ENCODE measurements around the gene GPR61. TPM values are rescaled to one million over a fixed set of nuclear protein-coding genes. Genes with fewer than 3 reads are reported as not detected.

Gene GPR61
- polyA plus RNA-seq, 1 donor (not counting 4 experiments of a cell fraction or from before 2014, with no cell fraction given), result not detected

GRCh38 chr1:109586055-109586454, 46.4 kb downstream of the GPR61 start:
- no peak overlapping the region for H3K27ac ChIP-seq (ENCODE audit: control insufficient read depth, insufficient read depth, low read length)
- DNase-seq (ENCODE audit: low read depth, low spot score) (no peak), FAIRE-seq (no peak)
- H3K27me3 ChIP-seq (ENCODE audit: control insufficient read depth, extremely low read depth, insufficient read depth, low read length), result no peaks in the 10 kb centered on the region
- no peak for TF ChIP-seq CTCF (optimal IDR thresholded peaks at IDR 0.05 in 1 of 3, IDR thresholded peaks at IDR 0.05 in 1 of 3, conservative IDR thresholded peaks at IDR 0.05 in 1 of 3; ENCODE audit: extremely low read depth in 1 of 3, insufficient read depth in 2 of 3, low read length in 3 of 3)
- TF ChIP-seq EZH2 (IDR thresholded peaks at IDR 0.05; ENCODE audit: low read length), result no peak
- peaks cover 3% of the 10 kb centered on the region for H3K79me2 ChIP-seq (ENCODE audit: control insufficient read depth, insufficient read depth, low read length)
- no peaks in the 10 kb centered on the region for H3K9me1 ChIP-seq (ENCODE audit: control insufficient read depth, extremely low read depth, insufficient read depth, low read length)
- no peak overlapping the region for H3K4me2 ChIP-seq (ENCODE audit: control insufficient read depth, extremely low read depth, insufficient read depth, low read depth, low read length)
- no peak overlapping the region for H3K4me3 ChIP-seq (ENCODE audit: control insufficient read depth in 2 of 3, extremely low read depth in 1 of 3, insufficient read depth in 2 of 3, low read depth in 1 of 3, low read length in 3 of 3)
- no peak overlapping the region for H3K9ac ChIP-seq (ENCODE audit: control insufficient read depth, extremely low read depth, insufficient read depth, low read length)
- peaks cover 20 to 34% of the 10 kb centered on the region in 2 experiments for H3K36me3 ChIP-seq (ENCODE audit: control insufficient read depth in 2 of 2, extremely low read depth in 1 of 2, insufficient read depth in 2 of 2, low read length in 2 of 2)
- H2AFZ ChIP-seq (ENCODE audit: control insufficient read depth, low read length), result no peak overlapping the region
- no peaks in the 10 kb centered on the region for H3K9me3 ChIP-seq (ENCODE audit: control insufficient read depth, low read depth, low read length)
- H3K4me1 ChIP-seq (ENCODE audit: control insufficient read depth, extremely low read depth, insufficient read depth, low read length), result no peaks in the 10 kb centered on the region
- H4K20me1 ChIP-seq (ENCODE audit: control insufficient read depth, extremely low read depth, insufficient read depth, low read length), result no peaks in the 10 kb centered on the region
- dilution Hi-C loops (cut with MboI; ENCODE audit: extremely low pct_ligation_motif_present, low sequenced_read_pairs), result no loop called here

- H3K9me3 ChIP-seq (ENCODE audit: control insufficient read depth, low read depth, low read length), result no peaks in the 10 kb centered on the region
- no peak overlapping the region for H3K4me3 ChIP-seq (ENCODE audit: control insufficient read depth in 2 of 3, extremely low read depth in 1 of 3, insufficient read depth in 2 of 3, low read depth in 1 of 3, low read length in 3 of 3)
- TF ChIP-seq EZH2 (IDR thresholded peaks at IDR 0.05; ENCODE audit: low read length) (no peak), CTCF (optimal IDR thresholded peaks at IDR 0.05 in 1 of 3, IDR thresholded peaks at IDR 0.05 in 1 of 3, conservative IDR thresholded peaks at IDR 0.05 in 1 of 3; ENCODE audit: extremely low read depth in 1 of 3, insufficient read depth in 2 of 3, low read length in 3 of 3) (no peak)
- H4K20me1 ChIP-seq (ENCODE audit: control insufficient read depth, extremely low read depth, insufficient read depth, low read length), result no peaks in the 10 kb centered on the region
- H3K9me1 ChIP-seq (ENCODE audit: control insufficient read depth, extremely low read depth, insufficient read depth, low read length), result no peaks in the 10 kb centered on the region
- DNase-seq (ENCODE audit: low read depth, low spot score) (no peak), FAIRE-seq (no peak)
- H3K4me1 ChIP-seq (ENCODE audit: control insufficient read depth, extremely low read depth, insufficient read depth, low read length), result no peaks in the 10 kb centered on the region
- no peak overlapping the region for H3K9ac ChIP-seq (ENCODE audit: control insufficient read depth, extremely low read depth, insufficient read depth, low read length)
- no peaks in the 10 kb centered on the region for H3K27me3 ChIP-seq (ENCODE audit: control insufficient read depth, extremely low read depth, insufficient read depth, low read length)
- H3K4me2 ChIP-seq (ENCODE audit: control insufficient read depth, extremely low read depth, insufficient read depth, low read depth, low read length), result no peak overlapping the region
- no peak overlapping the region for H3K27ac ChIP-seq (ENCODE audit: control insufficient read depth, insufficient read depth, low read length)
- no peak overlapping the region for H2AFZ ChIP-seq (ENCODE audit: control insufficient read depth, low read length)
- H3K79me2 ChIP-seq (ENCODE audit: control insufficient read depth, insufficient read depth, low read length), result no peaks in the 10 kb centered on the region
- H3K36me3 ChIP-seq (ENCODE audit: control insufficient read depth in 2 of 2, extremely low read depth in 1 of 2, insufficient read depth in 2 of 2, low read length in 2 of 2), result peaks cover 23 to 48% of the 10 kb centered on the region in 2 experiments
- dilution Hi-C loops (cut with MboI; ENCODE audit: extremely low pct_ligation_motif_present, low sequenced_read_pairs), result no loop called here
Observed at GRCh38 chr1:109589177-109589576, 49.5 kb downstream of the GPR61 start.

Data from keratinocyte (primary cell).